Measurements from ENCODE around the gene DCST1.

Gene DCST1

GRCh38 chr1:155042789-155043188 is 9.2 kb downstream of the DCST1 start:
- TF ChIP-seq TCF12 (IDR thresholded peaks at IDR 0.05; ENCODE audit: low read depth), result no peak
- no peak for TF ChIP-seq NFIC (IDR thresholded peaks at IDR 0.05)
- no peak for TF ChIP-seq USF1 (IDR thresholded peaks at IDR 0.05)
- no peak for TF ChIP-seq TEAD4 (IDR thresholded peaks at IDR 0.05)
- TF ChIP-seq CEBPB (IDR thresholded peaks at IDR 0.05), result no peak
- TF ChIP-seq FOXM1 (IDR thresholded peaks at IDR 0.05; ENCODE audit: borderline replicate concordance, low read depth), result no peak
- no peak for TF ChIP-seq MAX (IDR thresholded peaks at IDR 0.05)
- no peak for TF ChIP-seq ZBTB7A (IDR thresholded peaks at IDR 0.05; ENCODE audit: low read depth)
- TF ChIP-seq CREB1 (IDR thresholded peaks at IDR 0.05; ENCODE audit: low read depth), result no peak
- no peak for TF ChIP-seq TAF1 (IDR thresholded peaks at IDR 0.05; ENCODE audit: low read depth)
- no peak for TF ChIP-seq EP300 (IDR thresholded peaks at IDR 0.05; ENCODE audit: borderline replicate concordance)

- TF ChIP-seq EP300 (IDR thresholded peaks at IDR 0.05; ENCODE audit: borderline replicate concordance) (no peak), TCF12 (IDR thresholded peaks at IDR 0.05; ENCODE audit: low read depth) (no peak), MAX (IDR thresholded peaks at IDR 0.05) (no peak), RAD21 (IDR thresholded peaks at IDR 0.05; ENCODE audit: low read depth) (no peak), TAF1 (IDR thresholded peaks at IDR 0.05; ENCODE audit: low read depth) (no peak), NFIC (IDR thresholded peaks at IDR 0.05) (no peak), FOXM1 (IDR thresholded peaks at IDR 0.05; ENCODE audit: borderline replicate concordance, low read depth) (no peak), YY1 (IDR thresholded peaks at IDR 0.05; ENCODE audit: low read depth) (no peak), USF1 (IDR thresholded peaks at IDR 0.05) (no peak), CREB1 (IDR thresholded peaks at IDR 0.05; ENCODE audit: low read depth) (no peak)
Observed at GRCh38 chr1:155043301-155043702, 9.7 kb downstream of the DCST1 start.

GRCh38 chr1:155043793-155044192 is 10.2 kb downstream of the DCST1 start:
- no peak for TF ChIP-seq YY1 (IDR thresholded peaks at IDR 0.05; ENCODE audit: low read depth)
- no peak for TF ChIP-seq RAD21 (IDR thresholded peaks at IDR 0.05; ENCODE audit: low read depth)
- TF ChIP-seq USF1 (IDR thresholded peaks at IDR 0.05), result no peak
- no peak for TF ChIP-seq EP300 (IDR thresholded peaks at IDR 0.05; ENCODE audit: borderline replicate concordance)
- TF ChIP-seq NFIC (IDR thresholded peaks at IDR 0.05), result no peak
- TF ChIP-seq TCF12 (IDR thresholded peaks at IDR 0.05; ENCODE audit: low read depth), result no peak
- no peak for TF ChIP-seq ZBTB7A (IDR thresholded peaks at IDR 0.05; ENCODE audit: low read depth)
- TF ChIP-seq TEAD4 (IDR thresholded peaks at IDR 0.05), result no peak
- TF ChIP-seq CEBPB (IDR thresholded peaks at IDR 0.05), result no peak
- no peak for TF ChIP-seq CREB1 (IDR thresholded peaks at IDR 0.05; ENCODE audit: low read depth)
- TF ChIP-seq MAX (IDR thresholded peaks at IDR 0.05), result no peak
- no peak for TF ChIP-seq REST (IDR thresholded peaks at IDR 0.05; ENCODE audit: low read depth)
- no peak for TF ChIP-seq TAF1 (IDR thresholded peaks at IDR 0.05; ENCODE audit: low read depth)
- TF ChIP-seq EGR1 (IDR thresholded peaks at IDR 0.05), result no peak
- no peak for TF ChIP-seq FOXM1 (IDR thresholded peaks at IDR 0.05; ENCODE audit: borderline replicate concordance, low read depth)

- no peak for TF ChIP-seq MAX (IDR thresholded peaks at IDR 0.05)
- no peak for TF ChIP-seq REST (IDR thresholded peaks at IDR 0.05; ENCODE audit: low read depth)
- no peak for TF ChIP-seq TAF1 (IDR thresholded peaks at IDR 0.05; ENCODE audit: low read depth)
- TF ChIP-seq RAD21 (IDR thresholded peaks at IDR 0.05; ENCODE audit: low read depth), result no peak
- no peak for TF ChIP-seq CREB1 (IDR thresholded peaks at IDR 0.05; ENCODE audit: low read depth)
- no peak for TF ChIP-seq TCF12 (IDR thresholded peaks at IDR 0.05; ENCODE audit: low read depth)
Observed at GRCh38 chr1:155044365-155044764, 10.7 kb downstream of the DCST1 start.

GRCh38 chr1:155044812-155045657 is 11.4 kb downstream of the DCST1 start:
- TF ChIP-seq RAD21 (IDR thresholded peaks at IDR 0.05; ENCODE audit: low read depth) (peak; percentile 85), ZBTB7A (IDR thresholded peaks at IDR 0.05; ENCODE audit: low read depth) (no peak), EGR1 (IDR thresholded peaks at IDR 0.05) (no peak), MAX (IDR thresholded peaks at IDR 0.05) (peak; percentile 35; the same call in 1 of the 2 replicates), NFIC (IDR thresholded peaks at IDR 0.05) (no peak), CEBPB (IDR thresholded peaks at IDR 0.05) (no peak), USF1 (IDR thresholded peaks at IDR 0.05) (0 out of 2 replicates have a peak, but pooled peaks have one; percentile 4), TEAD4 (IDR thresholded peaks at IDR 0.05) (no peak)

All from Ishikawa (cell line).